Middle frontal gyrus (tissue), 1 donor: Measurements from ENCODE around the gene VPS13A.
"Not testable (repeated sequence)": the region's sequence is repeated elsewhere in the genome, so short reads cannot be mapped to it uniquely, and the experiment has no call there.

Experiments
- DNase-seq: peaks from one replicate; pipeline ENCODE4 v3.0.0-alpha.2; 2015; ENCODE audit warnings: low spot score; ENCODE audit errors: extremely low spot score

VPS13A gene

GRCh38 chr9:77304543-77304942 lies 127.2 kb downstream of the VPS13A start:
- no peak for DNase-seq

- no peak for DNase-seq
These were observed 128.5 kb downstream of the VPS13A start for GRCh38 chr9:77305622-77306400.

- no peak for DNase-seq
These were observed 129.8 kb downstream of the VPS13A start for GRCh38 chr9:77307166-77307565.

- DNase-seq, result no peak
These were observed 138.7 kb downstream of the VPS13A start for GRCh38 chr9:77316058-77316457.

GRCh38 chr9:77325058-77325457 lies 147.7 kb downstream of the VPS13A start:
- no peak for DNase-seq

- DNase-seq, result no peak
These were observed 150.8 kb downstream of the VPS13A start for GRCh38 chr9:77328102-77328501.

GRCh38 chr9:77370064-77370463 lies 192.7 kb downstream of the VPS13A start:
- no peak for DNase-seq

GRCh38 chr9:77374266-77374665 lies 196.9 kb downstream of the VPS13A start:
- DNase-seq, result no peak

- no peak for DNase-seq
These were observed 198.7 kb downstream of the VPS13A start for GRCh38 chr9:77375956-77376532.

- no peak for DNase-seq
These were observed 207.1 kb downstream of the VPS13A start for GRCh38 chr9:77384406-77384805.

- DNase-seq, result no peak
These were observed 208.9 kb downstream of the VPS13A start for GRCh38 chr9:77386187-77386586.

GRCh38 chr9:77391834-77392233 lies 214.5 kb downstream of the VPS13A start:
- DNase-seq, result no peak

- DNase-seq, result no peak
These were observed 215.0 kb downstream of the VPS13A start for GRCh38 chr9:77392328-77392727.

- not testable (repeated sequence) for DNase-seq
These were observed 221.2 kb downstream of the VPS13A start for GRCh38 chr9:77398581-77398980.

- DNase-seq, result no peak
These were observed 222.6 kb downstream of the VPS13A start for GRCh38 chr9:77399964-77400363.

- no peak for DNase-seq
These were observed 225.0 kb downstream of the VPS13A start for GRCh38 chr9:77402286-77402685.

GRCh38 chr9:77403239-77403638 lies 225.9 kb downstream of the VPS13A start:
- no peak for DNase-seq

- not testable (repeated sequence) for DNase-seq
These were observed 231.2 kb downstream of the VPS13A start for GRCh38 chr9:77408521-77408920.

GRCh38 chr9:77417566-77417965 lies 240.2 kb downstream of the VPS13A start:
- DNase-seq, result no peak

- no peak for DNase-seq
These were observed 240.9 kb downstream of the VPS13A start for GRCh38 chr9:77418226-77418625.

- no peak for DNase-seq
These were observed 243.3 kb downstream of the VPS13A start for GRCh38 chr9:77420641-77421040.

- DNase-seq, result no peak
These were observed 244.4 kb downstream of the VPS13A start for GRCh38 chr9:77421506-77422265.
